HepG2 (cell line): ENCODE data around the gene AMD1. TPM values are rescaled to one million over a fixed set of nuclear protein-coding genes. Genes with fewer than 3 reads are reported as not detected.

Experiments used
- AKAP8 ChIP-seq: sonication (generic); formaldehyde crosslinking; IDR thresholded peaks from 2 replicates; pipeline ENCODE4 v1.5.1; 2020; ENCODE audit warnings: mild to moderate bottlenecking, missing genetic modification reagents
- CBFB ChIP-seq: sonication (generic); formaldehyde crosslinking; IDR thresholded peaks from 2 replicates; pipeline ENCODE4 v1.4.0; 2020; ENCODE audit warnings: missing genetic modification reagents
- HNF1A ChIP-seq, 2 experiments: sonication (generic) in 1 of 2; formaldehyde crosslinking in 1 of 2; IDR thresholded peaks; 2 replicates each; pipeline versions ENCODE4 v1.4.0 to v1.6.1; 2016 to 2020; ENCODE audit warnings: borderline replicate concordance in 1 of 2, low read depth in 1 of 2, mild to moderate bottlenecking in 1 of 2, missing genetic modification reagents in 1 of 2
- LBX2 ChIP-seq: sonication (generic); formaldehyde crosslinking; IDR thresholded peaks from 2 replicates; pipeline ENCODE4 v1.5.0; 2020; ENCODE audit warnings: missing genetic modification reagents, mild to moderate bottlenecking, borderline replicate concordance
- MTA3 ChIP-seq: sonication (generic); formaldehyde crosslinking; IDR thresholded peaks from 2 replicates; pipeline ENCODE4 v1.4.0; 2020; ENCODE audit warnings: missing genetic modification reagents
- NCOA2 ChIP-seq: sonication (generic); formaldehyde crosslinking; IDR thresholded peaks from 2 replicates; pipeline ENCODE4 v1.8.0; 2022; ENCODE audit warnings: inconsistent platforms
- RBFOX2 ChIP-seq: fragments of 200-400 bp; formaldehyde crosslinking; IDR thresholded peaks from 2 replicates; pipeline ENCODE4 v1.6.1; 2017; ENCODE audit warnings: low read depth, mild to moderate bottlenecking, low read length
- SIN3A ChIP-seq: IDR thresholded peaks from 2 replicates; pipeline ENCODE4 v1.6.1; 2011; ENCODE audit warnings: low read depth, mild to moderate bottlenecking, control low read depth, low read length, borderline replicate concordance
- SIN3B ChIP-seq: fragments of 150-350 bp; IDR thresholded peaks from 2 replicates; pipeline ENCODE4 v1.6.1; 2014; ENCODE audit warnings: low read length
- WIZ ChIP-seq: sonication (generic); formaldehyde crosslinking; IDR thresholded peaks from 2 replicates; pipeline ENCODE4 v1.5.1; 2020; ENCODE audit warnings: mild to moderate bottlenecking, missing genetic modification reagents
- XRCC5 ChIP-seq: fragments of 200-400 bp; formaldehyde crosslinking; optimal IDR thresholded peaks from 2 replicates; pipeline ENCODE3; 2017; ENCODE audit warnings: mild to moderate bottlenecking, low read length
- ZBTB20 ChIP-seq: sonication (generic); formaldehyde crosslinking; IDR thresholded peaks from 2 replicates; pipeline ENCODE4 v1.8.1; 2023; ENCODE audit warnings: missing genetic modification reagents, low read depth, mild to moderate bottlenecking, borderline replicate concordance
- ZIK1 ChIP-seq: sonication (generic); formaldehyde crosslinking; IDR thresholded peaks from 2 replicates; pipeline ENCODE4 v1.5.0; 2020; ENCODE audit warnings: mild to moderate bottlenecking, low read depth, missing genetic modification reagents, borderline replicate concordance
- ZNF296 ChIP-seq: sonication (generic); formaldehyde crosslinking; conservative IDR thresholded peaks from 2 replicates; pipeline ENCODE4 v1.5.0; 2020; ENCODE audit warnings: mild to moderate bottlenecking, missing genetic modification reagents
- ZNF674 ChIP-seq: sonication (generic); formaldehyde crosslinking; IDR thresholded peaks from 2 replicates; pipeline ENCODE4 v1.5.0; 2020; ENCODE audit warnings: low read depth, mild to moderate bottlenecking, missing genetic modification reagents
- polyA plus RNA-seq, 8 experiments: library from polyadenylated mRNA; depleted of rRNA in 3 of 8; stranded (reverse) in 7 of 8; unstranded in 1 of 8; fragments of >200 nt; fragmentation: Illumina TruSeq in 4 of 8; extraction: Trizol in 4 of 8; gene quantifications; 2 replicates each; pipeline versions ENCODE4 v1.2.1 to v1.2.3, GENCODE V29; 2011 to 2016; ENCODE audit warnings: low read depth in 4 of 8, missing spikeins in 1 of 8, mixed read lengths in 1 of 8; ENCODE audit not compliant: insufficient read depth in 1 of 8
- total RNA-seq, 5 experiments: library from RNA; depleted of rRNA; stranded (reverse); fragments of >200 nt; fragmentation: Illumina TruSeq; extraction: Trizol; gene quantifications; 2 replicates each; pipeline ENCODE4 v1.2.3, GENCODE V29; 2016; ENCODE audit warnings: low read depth in 1 of 5
- TF ChIP-seq, protein P1 (sequence below): sonication (generic); formaldehyde crosslinking; IDR thresholded peaks from 2 replicates; pipeline ENCODE4 v1.4.0; 2020; ENCODE audit warnings: missing genetic modification reagents
- TF ChIP-seq, protein P2 (sequence below): sonication (generic); formaldehyde crosslinking; IDR thresholded peaks from 2 replicates; pipeline ENCODE4 v1.8.1; 2023; ENCODE audit warnings: mild to moderate bottlenecking, missing genetic modification reagents
- TF ChIP-seq, protein P3 (sequence below): sonication (generic); formaldehyde crosslinking; IDR thresholded peaks from 2 replicates; pipeline ENCODE4 v1.5.0; 2020; ENCODE audit warnings: mild to moderate bottlenecking, missing genetic modification reagents, borderline replicate concordance

AMD1 gene
- total and polyA plus RNA-seq, 2 of the 13 experiments (the other 11 are each of a cell fraction or from before 2014, with no cell fraction given): 108 to 123 TPM

DNA sequence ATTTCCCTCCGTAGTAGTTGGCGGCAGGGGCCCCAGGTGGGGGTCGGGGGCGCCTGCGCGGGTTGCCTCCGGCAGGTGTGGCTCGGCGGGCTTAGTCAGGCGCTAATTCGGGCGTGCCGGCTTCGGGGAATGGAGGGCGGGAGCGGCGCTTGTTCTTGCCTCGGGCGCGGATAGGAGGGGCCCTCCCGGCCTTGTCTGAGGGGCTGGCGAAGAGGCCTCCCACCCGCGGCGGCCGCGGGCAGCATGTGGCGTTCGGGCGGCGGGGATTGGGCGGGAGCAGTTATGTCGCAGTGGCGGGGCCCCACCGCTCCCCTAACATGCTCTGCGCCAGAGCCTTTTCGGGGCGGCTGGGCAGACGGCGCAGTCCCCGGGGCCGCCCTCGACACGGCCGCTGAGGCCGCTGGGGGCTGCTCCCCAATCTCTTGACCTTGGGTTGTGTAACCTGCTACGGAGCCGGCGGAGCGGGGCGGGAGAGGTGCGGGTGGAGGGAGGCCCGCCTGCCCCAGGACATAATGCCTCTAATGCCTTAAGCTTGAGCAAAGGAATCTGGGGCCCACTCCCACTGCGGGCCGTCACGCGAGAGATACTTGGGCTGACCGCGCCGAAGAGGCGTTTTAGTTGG, 1.1 kb downstream of the AMD1 start (continued):
- TF ChIP-seq, protein P1, sequence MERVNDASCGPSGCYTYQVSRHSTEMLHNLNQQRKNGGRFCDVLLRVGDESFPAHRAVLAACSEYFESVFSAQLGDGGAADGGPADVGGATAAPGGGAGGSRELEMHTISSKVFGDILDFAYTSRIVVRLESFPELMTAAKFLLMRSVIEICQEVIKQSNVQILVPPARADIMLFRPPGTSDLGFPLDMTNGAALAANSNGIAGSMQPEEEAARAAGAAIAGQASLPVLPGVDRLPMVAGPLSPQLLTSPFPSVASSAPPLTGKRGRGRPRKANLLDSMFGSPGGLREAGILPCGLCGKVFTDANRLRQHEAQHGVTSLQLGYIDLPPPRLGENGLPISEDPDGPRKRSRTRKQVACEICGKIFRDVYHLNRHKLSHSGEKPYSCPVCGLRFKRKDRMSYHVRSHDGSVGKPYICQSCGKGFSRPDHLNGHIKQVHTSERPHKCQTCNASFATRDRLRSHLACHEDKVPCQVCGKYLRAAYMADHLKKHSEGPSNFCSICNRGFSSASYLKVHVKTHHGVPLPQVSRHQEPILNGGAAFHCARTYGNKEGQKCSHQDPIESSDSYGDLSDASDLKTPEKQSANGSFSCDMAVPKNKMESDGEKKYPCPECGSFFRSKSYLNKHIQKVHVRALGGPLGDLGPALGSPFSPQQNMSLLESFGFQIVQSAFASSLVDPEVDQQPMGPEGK (CRISPR knock-in tag): peak; percentile 49; the same call in 1 of the 2 replicates
- TF ChIP-seq ZNF674 (CRISPR knock-in tag): 0 out of 2 replicates have a peak, but pooled peaks have one; percentile 64
- TF ChIP-seq LBX2 (CRISPR knock-in tag): peak; percentile 33; the same call in 1 of the 2 replicates
- peak; percentile 22; the same call in 1 of the 2 replicates for TF ChIP-seq CBFB (CRISPR knock-in tag)
- TF ChIP-seq ZBTB20 (CRISPR knock-in tag): 0 out of 2 replicates have a peak, but pooled peaks have one; percentile 37
- TF ChIP-seq XRCC5: no peak
- TF ChIP-seq, protein P2, sequence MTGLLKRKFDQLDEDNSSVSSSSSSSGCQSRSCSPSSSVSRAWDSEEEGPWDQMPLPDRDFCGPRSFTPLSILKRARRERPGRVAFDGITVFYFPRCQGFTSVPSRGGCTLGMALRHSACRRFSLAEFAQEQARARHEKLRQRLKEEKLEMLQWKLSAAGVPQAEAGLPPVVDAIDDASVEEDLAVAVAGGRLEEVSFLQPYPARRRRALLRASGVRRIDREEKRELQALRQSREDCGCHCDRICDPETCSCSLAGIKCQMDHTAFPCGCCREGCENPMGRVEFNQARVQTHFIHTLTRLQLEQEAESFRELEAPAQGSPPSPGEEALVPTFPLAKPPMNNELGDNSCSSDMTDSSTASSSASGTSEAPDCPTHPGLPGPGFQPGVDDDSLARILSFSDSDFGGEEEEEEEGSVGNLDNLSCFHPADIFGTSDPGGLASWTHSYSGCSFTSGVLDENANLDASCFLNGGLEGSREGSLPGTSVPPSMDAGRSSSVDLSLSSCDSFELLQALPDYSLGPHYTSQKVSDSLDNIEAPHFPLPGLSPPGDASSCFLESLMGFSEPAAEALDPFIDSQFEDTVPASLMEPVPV (CRISPR knock-in tag): no peak
- TF ChIP-seq ZNF296 (CRISPR knock-in tag): no peak
- TF ChIP-seq, protein P3, sequence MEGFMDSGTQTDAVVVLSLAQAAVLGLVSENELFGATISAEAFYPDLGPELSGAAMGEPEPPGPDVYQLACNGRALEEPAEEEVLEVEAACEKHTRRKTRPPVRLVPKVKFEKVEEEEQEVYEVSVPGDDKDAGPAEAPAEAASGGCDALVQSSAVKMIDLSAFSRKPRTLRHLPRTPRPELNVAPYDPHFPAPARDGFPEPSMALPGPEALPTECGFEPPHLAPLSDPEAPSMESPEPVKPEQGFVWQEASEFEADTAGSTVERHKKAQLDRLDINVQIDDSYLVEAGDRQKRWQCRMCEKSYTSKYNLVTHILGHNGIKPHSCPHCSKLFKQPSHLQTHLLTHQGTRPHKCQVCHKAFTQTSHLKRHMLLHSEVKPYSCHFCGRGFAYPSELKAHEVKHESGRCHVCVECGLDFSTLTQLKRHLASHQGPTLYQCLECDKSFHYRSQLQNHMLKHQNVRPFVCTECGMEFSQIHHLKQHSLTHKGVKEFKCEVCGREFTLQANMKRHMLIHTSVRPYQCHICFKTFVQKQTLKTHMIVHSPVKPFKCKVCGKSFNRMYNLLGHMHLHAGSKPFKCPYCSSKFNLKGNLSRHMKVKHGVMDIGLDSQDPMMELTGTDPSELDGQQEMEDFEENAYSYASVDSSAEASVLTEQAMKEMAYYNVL (CRISPR knock-in tag): 0 out of 2 replicates have a peak, but pooled peaks have one; percentile 9
- TF ChIP-seq HNF1A (IDR thresholded peaks at IDR 0.05; ENCODE audit: low read depth): no peak
- 0 out of 2 replicates have a peak, but pooled peaks have one; percentile 0 for TF ChIP-seq HNF1A (CRISPR knock-in tag; IDR thresholded peaks at IDR 0.05; ENCODE audit: borderline replicate concordance)
- 0 out of 2 replicates have a peak, but pooled peaks have one; percentile 17 for TF ChIP-seq SIN3A
- no peak for TF ChIP-seq WIZ (CRISPR knock-in tag)
- TF ChIP-seq ZIK1 (CRISPR knock-in tag): no peak
- no peak for TF ChIP-seq MTA3
- TF ChIP-seq AKAP8 (CRISPR knock-in tag): peak; percentile 87
- no peak for TF ChIP-seq SIN3B
- TF ChIP-seq NCOA2: 0 out of 2 replicates have a peak, but pooled peaks have one; percentile 2
- TF ChIP-seq RBFOX2: peak; percentile 88
